GM21723 (cell line): Measurements from ENCODE around the gene MBD6.
A peak's percentile ranks its signal among the peaks of the same experiment; 100 is the strongest.
"Not testable (repeated sequence)": the region's sequence is repeated elsewhere in the genome, so short reads cannot be mapped to it uniquely, and the experiment has no call there.

ENCODE experiments used
- ATAC-seq: cut with Tn5 transposase; IDR thresholded peaks from one replicate; pipeline ENCODE4 v1.9.1; 2021; ENCODE audit warnings: mild to moderate bottlenecking, moderate library complexity; ENCODE audit not compliant: unreplicated experiment

The MBD6 gene

GRCh38 chr12:57546438-57547287, 24.0 kb downstream of the MBD6 start, which contains the start of gene DCTN2:
Gene DCTN2, minus strand, starts transcription at chr12:57547192. Its CDS starts 129 bp downstream, at chr12:57547063.
- peak; percentile 99 for ATAC-seq

GRCh38 chr12:57547288-57548012, 24.8 kb downstream of the MBD6 start:
- ATAC-seq: no peak

DNA sequence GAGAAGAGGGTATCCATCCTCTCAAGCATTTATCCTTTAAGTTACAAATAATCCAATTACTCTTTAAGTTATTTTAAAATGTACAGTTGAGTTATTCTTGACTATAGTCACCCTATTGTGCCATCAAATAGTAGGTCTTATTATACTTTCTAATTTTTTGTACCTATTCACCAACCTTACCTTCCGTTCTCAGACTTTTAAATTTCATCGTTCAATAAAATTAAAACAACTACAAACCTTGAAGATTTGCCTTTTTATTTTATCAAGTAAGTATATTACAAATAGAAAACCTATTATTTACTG, 25.3 kb downstream of the MBD6 start:
- no peak for ATAC-seq

DNA sequence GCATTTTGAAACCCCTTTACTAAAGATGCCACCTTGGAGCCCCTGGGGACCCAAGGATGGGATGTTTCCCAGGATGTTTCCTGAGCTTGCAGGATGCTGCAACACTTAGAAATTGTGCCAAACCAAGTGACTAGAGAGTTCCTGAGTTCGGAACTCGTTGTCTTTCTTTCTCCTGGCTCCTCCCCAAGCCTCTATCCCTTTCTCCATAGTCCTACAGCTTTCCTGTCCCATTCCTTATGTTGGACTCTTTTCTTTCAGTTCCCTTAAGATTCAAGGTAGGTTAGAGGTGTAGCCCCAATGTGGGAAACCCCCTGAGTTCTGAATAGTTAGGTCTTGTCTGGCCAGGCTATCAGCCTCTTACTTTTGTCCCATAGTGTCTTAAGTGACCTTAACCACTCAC, 25.9 kb downstream of the MBD6 start:
- ATAC-seq: no peak

DNA sequence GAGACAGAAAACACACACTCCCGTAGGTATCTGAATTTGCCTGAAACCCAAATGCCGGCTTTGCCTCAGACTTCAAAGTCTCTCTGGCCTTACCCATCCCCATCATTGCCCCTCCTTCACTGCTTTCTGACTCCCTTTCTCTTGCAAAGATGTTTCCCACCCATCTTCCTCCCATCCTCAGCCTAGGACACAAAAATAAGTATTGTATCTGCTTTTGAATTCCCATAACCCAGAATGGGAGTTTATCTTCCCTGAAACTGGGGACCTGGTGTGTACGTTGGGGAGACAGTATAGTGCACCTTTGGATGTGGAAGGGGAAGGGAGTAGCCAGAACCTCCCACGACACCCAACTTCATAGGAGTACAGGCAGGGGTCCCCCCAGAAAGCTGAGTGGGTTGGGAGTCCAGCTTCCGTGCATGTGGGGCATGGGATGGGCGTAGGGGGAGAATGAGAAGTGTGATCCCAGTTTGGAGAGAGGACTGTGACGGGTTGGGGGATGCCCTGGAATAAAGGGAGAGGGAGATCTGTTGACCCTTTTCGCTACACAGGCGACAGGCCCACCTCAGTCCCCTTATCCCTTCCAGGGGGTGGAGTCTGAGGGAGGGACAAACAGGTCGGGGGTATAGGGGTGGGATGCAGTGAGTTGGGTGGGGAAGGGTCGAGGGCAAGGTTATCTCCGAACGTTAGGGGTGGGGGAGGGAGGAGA, 26.7 kb downstream of the MBD6 start:
- no peak for ATAC-seq

GRCh38 chr12:57549909-57550640, 27.5 kb downstream of the MBD6 start, which contains the start of gene KIF5A:
Gene KIF5A, plus strand, starts transcription at chr12:57550044. Its CDS starts 228 bp downstream, at chr12:57550272.
- ATAC-seq: no peak

DNA sequence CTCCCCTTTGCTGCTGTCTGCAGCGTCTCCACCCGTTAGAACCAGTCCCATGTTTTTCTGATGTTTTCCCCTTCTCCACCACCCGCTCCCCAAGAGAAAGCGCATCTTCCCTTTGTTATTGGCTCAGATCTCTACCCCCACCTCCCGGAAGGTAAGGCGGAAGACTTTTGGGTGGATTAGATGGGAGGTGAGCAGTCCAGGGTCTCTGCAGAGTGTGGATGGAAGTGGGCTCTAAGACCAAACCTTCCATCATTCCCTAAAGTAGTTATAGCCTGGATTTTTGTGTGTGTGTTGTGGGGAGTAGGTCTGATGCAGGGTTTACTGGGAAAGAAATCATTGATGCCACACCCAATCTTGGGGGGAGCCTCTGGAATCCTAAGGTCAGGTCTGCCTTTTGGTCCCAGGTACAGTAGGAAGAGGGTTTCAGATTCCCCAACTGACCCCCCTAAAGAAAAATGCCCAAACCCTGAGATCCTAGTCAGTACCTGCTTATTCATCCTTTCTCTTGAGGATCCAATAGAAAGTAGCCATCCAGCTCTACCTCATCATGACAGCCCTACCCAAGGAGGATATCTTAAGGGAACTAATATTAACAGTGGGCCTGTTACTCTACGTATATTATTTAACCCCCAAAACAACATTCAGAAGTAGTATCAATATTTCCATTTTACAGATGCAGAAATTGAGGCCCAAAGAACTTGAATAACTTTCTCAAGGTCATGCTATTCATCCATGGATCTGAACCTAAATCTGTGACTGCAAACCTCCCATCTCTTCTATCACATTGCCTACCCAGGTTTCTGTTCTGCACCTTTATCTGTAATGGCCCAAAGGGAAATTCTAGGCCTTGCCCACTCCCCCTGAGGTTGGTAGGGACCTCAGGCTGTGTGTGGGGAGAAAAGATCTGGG, 28.3 kb downstream of the MBD6 start:
- no peak for ATAC-seq

GRCh38 chr12:57551637-57552305, 29.1 kb downstream of the MBD6 start:
- no peak for ATAC-seq

DNA sequence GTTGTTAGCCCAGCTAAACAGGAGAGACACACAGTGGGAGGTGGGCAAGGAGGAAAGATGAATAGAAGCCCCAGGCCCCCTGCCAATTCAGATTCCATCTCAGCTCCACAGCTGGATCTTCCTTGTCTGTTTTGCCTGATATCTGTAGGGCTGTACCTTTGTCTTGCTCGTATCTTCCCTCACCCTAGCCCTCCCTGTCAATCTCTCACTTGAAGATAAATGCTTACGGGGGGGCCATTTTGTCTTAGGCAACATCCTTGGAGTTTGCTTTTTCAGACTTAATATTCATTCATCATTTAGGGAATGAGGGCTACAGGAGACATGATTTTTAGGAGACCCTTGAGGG, 29.7 kb downstream of the MBD6 start:
- ATAC-seq: no peak

DNA sequence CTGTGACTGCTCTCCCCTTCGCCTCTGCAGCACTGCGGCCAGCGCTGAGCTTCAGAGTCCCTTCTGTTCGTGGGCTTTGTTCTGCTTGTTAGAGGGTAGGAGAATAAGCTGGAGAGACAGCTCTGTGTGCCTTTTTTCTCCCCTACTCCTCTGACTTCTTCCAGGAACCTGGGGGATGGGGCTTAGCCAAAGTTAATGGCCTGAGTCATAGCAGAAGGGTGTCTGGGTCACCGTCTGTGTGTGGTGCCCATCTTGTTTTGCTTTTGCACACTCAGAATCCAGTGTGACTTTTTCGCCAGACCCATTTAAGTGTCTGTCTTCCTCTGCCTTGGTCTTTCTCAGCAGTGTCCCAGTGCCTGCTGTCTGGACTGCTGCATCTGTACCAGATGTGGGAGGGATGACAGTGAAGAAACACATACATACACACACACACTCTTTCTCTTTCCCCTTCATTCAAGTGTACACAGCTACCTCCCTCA, 30.2 kb downstream of the MBD6 start:
- ATAC-seq: no peak

DNA sequence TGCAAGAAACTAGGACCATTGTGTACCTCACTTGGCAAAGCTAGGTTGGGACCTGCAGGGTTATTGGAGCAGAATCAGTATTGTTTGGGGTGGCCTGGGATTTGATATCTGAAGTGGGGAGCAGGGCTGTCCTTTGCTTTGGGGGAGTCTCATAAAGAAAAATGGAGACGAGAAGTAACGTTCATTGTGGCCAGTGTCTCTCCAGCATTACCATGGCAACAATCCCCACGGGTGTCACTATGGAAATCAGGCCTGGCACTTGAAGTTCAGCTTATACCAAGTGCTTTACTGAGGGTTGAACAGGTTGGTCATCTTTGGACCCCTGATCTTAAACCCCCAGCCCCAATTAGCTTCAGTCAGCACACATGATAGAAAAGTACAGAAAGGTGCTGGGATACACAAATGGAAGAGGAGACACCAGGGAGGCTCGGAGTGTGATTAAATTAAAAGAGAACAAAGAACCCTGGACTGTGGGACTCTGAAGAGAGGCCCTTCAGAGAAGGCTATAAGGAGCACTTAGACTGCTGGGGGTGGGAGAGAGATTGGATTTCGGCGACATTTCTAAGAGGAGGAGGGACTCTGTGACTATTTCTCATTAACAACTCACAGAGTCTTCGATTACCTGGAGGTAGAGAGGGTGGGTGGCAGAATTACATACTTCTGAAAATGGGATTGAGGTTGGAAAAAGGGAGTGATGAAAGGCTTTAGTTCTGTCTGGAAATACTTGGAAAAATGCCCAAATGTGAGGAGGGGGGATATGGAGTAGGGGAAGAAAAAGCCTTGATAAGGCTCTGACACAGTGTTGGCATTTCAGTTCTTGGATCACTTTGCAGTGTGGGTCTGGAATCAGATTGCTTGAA, 30.9 kb downstream of the MBD6 start:
- no peak for ATAC-seq

GRCh38 chr12:57554453-57554852, 31.8 kb downstream of the MBD6 start:
- ATAC-seq: no peak

DNA sequence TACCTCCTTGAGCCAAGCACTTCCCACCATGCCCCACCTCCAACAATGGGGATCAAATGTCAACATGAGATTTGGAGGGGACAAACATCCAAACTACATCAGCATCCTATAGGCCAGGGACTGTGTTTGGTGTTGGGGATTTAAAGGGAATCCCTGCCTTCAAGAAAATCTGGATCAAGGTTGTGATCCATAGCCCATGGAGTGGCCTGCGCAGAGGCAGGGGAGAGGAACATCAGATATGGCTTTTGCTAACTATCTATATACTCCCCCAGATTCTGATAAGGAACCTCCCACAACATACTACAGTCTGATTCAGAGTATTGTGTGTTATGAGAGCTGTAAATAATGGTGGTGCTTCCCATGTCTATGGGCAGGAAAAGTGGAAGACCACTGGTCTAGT, 32.3 kb downstream of the MBD6 start:
- ATAC-seq: no peak

DNA sequence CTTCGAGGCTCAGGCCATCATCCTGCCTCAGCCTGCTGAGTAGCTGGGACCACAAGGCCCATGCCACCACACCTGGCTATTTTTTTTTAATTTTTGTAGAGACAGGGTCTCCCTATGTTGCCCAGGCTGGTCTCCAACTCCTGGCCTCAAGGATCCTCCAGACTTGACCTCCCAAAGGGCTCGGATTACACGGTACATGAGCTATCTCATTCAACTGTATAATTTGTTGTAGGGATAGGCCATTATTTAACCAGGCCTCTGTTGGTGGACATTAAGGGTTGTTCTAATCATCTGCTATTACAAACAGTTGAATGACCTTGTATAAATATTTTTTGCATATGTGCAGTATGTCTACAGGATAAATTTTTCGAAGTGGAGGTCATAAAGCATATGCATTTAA, 36.2 kb downstream of the MBD6 start:
- no peak for ATAC-seq

GRCh38 chr12:57560516-57560915, 37.9 kb downstream of the MBD6 start:
- no peak for ATAC-seq

GRCh38 chr12:57561117-57561516, 38.5 kb downstream of the MBD6 start:
- not testable (repeated sequence) for ATAC-seq

GRCh38 chr12:57563358-57563757, 40.7 kb downstream of the MBD6 start:
- no peak for ATAC-seq

DNA sequence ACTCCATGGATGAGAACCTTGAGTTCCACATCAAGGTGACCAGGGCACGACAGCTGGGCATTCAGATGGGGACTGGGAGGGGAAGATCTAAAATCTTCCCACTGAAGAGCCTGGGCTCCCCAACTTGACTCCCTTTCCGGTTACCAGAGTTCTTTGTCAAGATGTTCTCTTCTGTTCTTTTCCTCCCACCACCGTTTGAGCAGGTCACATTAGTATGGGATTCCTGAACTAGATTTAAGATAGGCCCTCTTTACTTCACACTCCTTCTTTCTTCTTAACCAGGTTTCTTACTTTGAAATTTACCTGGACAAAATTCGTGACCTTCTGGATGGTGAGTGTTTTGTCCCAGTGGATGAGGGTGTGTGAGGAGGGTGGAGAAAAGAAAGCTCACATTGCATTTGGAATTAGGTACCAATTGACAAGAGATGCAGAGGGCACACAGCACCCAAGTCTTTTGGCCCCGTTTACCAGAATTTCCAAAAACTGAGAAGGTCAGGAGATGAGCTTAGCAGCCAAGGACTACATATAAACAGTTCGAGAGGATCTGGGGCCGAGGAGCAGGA, 41.6 kb downstream of the MBD6 start:
- no peak for ATAC-seq
